Suprapubic skin (tissue), 4 donors: Measurements from ENCODE around the gene GNAZ. TPM values are rescaled to one million over a fixed set of nuclear protein-coding genes. Genes with fewer than 3 reads are reported as not detected.

Experiments
- DNase-seq, 2 donors: peaks; one replicate each; pipeline ENCODE4 v3.0.0-alpha.2; 2019; ENCODE audit warnings: low spot score in 2 of 2
- H3K27ac ChIP-seq: fragments of 200-600 bp; sonication (generic); one replicate; pipeline ENCODE4 v1.5.1; 2019
- H3K27me3 ChIP-seq: fragments of 200-600 bp; sonication (generic); one replicate; pipeline ENCODE4 v1.5.1; 2019
- H3K36me3 ChIP-seq: fragments of 200-600 bp; sonication (generic); one replicate; pipeline ENCODE4 v1.5.1; 2019
- H3K4me1 ChIP-seq: fragments of 200-600 bp; sonication (generic); one replicate; pipeline ENCODE4 v1.5.1; 2019
- H3K4me3 ChIP-seq: fragments of 200-600 bp; sonication (generic); one replicate; pipeline ENCODE4 v1.5.1; 2019; ENCODE audit warnings: mild to moderate bottlenecking
- H3K9me3 ChIP-seq: fragments of 200-600 bp; sonication (generic); one replicate; pipeline ENCODE4 v1.5.1; 2019
- EP300 ChIP-seq: sonication (generic); formaldehyde crosslinking; IDR thresholded peaks from one replicate; pipeline ENCODE4 v1.6.1; 2017; ENCODE audit warnings: antibody characterized with exemption
- POLR2A ChIP-seq, 2 donors: fragments of 450-650 bp; IDR thresholded peaks; one replicate each; pipeline ENCODE4 v1.6.1; 2017; ENCODE audit warnings: antibody characterized with exemption in 2 of 2, mild to moderate bottlenecking in 2 of 2, moderate library complexity in 2 of 2
- POLR2AphosphoS5 ChIP-seq, 3 donors: sonication (generic); formaldehyde crosslinking; IDR thresholded peaks; one replicate each; pipeline ENCODE4 v1.6.1; 2017; ENCODE audit warnings: antibody characterized with exemption in 3 of 3
- WGBS: methylation state at CpG from one replicate; pipeline ENCODE4 v1.1.5; 2018; 5-methylcytosine and 5-hydroxymethylcytosine counted together
- total RNA-seq, 4 donors: library from RNA; depleted of rRNA; stranded (reverse); fragments of >200 nt; gene quantifications; one replicate each; pipeline ENCODE4 v1.1.0, GENCODE V29; 2016
- TF ChIP-seq, protein P1 (sequence below), 2 donors: fragments of 200-600 bp in 1 of 2; fragments of 450-650 bp in 1 of 2; sonication (generic) in 1 of 2; IDR thresholded peaks; one replicate each; pipeline ENCODE4 v1.5.1; 2016 to 2019; ENCODE audit warnings: antibody characterized with exemption in 2 of 2, mild to moderate bottlenecking in 1 of 2, moderate library complexity in 1 of 2

Gene GNAZ
- total RNA-seq, 4 donors from 2014 or later, result 2.1 to 5.8 (median 3.0) TPM

DNA sequence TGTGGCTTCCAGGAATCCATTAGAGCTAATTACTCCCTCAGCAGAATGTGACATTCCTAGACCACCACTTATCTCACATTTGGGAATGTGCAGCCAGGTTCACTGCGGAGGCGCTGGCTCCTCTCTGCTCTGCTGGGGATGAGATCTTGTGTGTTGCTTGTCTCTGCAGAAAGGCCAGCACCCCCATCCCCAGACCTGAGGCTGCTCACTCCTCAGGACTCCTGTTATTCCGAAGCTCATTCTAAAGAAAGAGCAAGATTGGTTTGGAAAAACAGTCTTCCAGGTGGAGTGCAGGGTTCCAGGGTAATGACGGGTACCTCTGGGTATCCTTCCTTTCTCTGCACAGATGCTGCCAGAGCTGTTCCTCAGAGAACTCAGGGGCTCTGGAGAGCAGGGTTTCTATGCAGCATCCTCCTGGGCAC, 50.7 kb downstream of the GNAZ start:
- no peak for DNase-seq
- H3K27ac ChIP-seq, result no peak overlapping the region
- H3K27me3 ChIP-seq, result no peaks in the 10 kb centered on the region
- H3K4me1 ChIP-seq, result no peaks in the 10 kb centered on the region
- H3K4me3 ChIP-seq, result no peak overlapping the region
- no peaks in the 10 kb centered on the region for H3K36me3 ChIP-seq
- WGBS, result 88% methylated on average over 4 of the region's 4 CpGs
- H3K9me3 ChIP-seq, result no peaks in the 10 kb centered on the region
- TF ChIP-seq EP300, result no peak
- no peak for TF ChIP-seq POLR2A (IDR thresholded peaks at IDR 0.05)
- TF ChIP-seq POLR2AphosphoS5 (IDR thresholded peaks at IDR 0.05), result no peak
- TF ChIP-seq, protein P1, sequence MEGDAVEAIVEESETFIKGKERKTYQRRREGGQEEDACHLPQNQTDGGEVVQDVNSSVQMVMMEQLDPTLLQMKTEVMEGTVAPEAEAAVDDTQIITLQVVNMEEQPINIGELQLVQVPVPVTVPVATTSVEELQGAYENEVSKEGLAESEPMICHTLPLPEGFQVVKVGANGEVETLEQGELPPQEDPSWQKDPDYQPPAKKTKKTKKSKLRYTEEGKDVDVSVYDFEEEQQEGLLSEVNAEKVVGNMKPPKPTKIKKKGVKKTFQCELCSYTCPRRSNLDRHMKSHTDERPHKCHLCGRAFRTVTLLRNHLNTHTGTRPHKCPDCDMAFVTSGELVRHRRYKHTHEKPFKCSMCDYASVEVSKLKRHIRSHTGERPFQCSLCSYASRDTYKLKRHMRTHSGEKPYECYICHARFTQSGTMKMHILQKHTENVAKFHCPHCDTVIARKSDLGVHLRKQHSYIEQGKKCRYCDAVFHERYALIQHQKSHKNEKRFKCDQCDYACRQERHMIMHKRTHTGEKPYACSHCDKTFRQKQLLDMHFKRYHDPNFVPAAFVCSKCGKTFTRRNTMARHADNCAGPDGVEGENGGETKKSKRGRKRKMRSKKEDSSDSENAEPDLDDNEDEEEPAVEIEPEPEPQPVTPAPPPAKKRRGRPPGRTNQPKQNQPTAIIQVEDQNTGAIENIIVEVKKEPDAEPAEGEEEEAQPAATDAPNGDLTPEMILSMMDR (IDR thresholded peaks at IDR 0.05), result no peak

DNA sequence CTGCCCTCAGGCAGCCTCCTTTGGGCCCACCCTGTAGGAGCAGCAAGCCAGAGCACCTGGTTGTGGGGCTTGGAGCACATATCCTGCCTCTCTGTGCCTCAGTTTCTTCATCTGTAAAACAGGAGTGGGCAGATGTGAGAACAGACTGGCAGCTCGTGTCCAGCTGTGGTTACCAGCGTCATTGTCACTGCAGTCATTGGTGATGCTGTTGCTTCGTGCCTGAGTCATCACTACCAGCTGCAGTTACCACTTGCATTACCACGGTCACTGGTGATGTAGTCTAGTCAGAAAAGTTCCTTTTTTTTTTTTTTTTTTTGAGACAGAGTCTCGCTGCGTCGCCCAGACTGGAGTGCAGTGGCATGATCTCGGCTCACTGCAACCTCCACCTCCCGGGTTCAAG, 51.1 kb downstream of the GNAZ start:
- no peaks in the 10 kb centered on the region for H3K36me3 ChIP-seq
- H3K27ac ChIP-seq, result no peak overlapping the region
- WGBS, result 87% methylated on average over 9 of the region's 9 CpGs
- no peaks in the 10 kb centered on the region for H3K27me3 ChIP-seq
- no peaks in the 10 kb centered on the region for H3K4me1 ChIP-seq
- H3K9me3 ChIP-seq, result no peaks in the 10 kb centered on the region
- TF ChIP-seq POLR2A (IDR thresholded peaks at IDR 0.05), result no peak
- TF ChIP-seq, protein P1 (IDR thresholded peaks at IDR 0.05), result no peak
- TF ChIP-seq EP300, result no peak
- TF ChIP-seq POLR2AphosphoS5 (IDR thresholded peaks at IDR 0.05), result no peak
- H3K4me3 ChIP-seq, result no peak overlapping the region
- no peak for DNase-seq

DNA sequence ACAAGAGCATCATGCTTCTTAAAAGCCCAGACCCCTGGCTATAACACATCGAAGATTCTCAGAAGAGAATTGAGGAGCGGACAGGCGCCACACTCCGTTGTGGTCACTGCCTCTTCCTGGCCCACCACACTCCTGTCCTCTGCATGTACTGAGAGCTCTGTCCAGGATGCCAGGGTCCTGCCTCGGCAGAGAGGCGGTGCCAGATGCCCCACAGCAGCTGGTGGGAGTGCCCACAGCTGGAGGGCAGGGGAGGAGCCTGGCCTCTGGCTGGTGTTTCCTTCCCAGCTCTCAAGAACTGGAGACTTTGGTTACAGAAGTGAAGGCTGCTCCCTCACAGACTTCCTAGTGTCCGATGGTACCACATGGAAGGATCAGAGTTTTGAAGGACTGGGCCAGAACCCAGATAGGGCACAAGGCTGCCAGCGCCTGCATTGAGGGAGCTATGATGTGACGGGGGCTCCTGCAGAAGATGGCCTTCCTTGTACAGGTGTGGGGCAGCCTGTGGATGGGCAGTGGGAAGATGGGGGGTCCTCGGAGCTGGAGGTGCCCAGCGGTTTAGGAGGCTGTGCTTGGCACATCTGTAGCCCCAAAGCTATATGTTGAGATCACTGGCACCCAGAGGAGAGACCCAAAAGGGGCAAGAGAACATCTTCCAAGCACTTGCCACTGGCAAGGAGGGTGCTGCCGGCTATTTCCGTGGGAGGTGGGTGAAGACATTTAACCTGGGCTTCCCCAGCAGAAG, 52.1 kb downstream of the GNAZ start:
- no peaks in the 10 kb centered on the region for H3K9me3 ChIP-seq
- H3K36me3 ChIP-seq, result no peaks in the 10 kb centered on the region
- no peak overlapping the region for H3K4me3 ChIP-seq
- no peak for DNase-seq
- no peak overlapping the region for H3K27ac ChIP-seq
- no peaks in the 10 kb centered on the region for H3K27me3 ChIP-seq
- 74% methylated on average over 9 of the region's 13 CpGs for WGBS
- TF ChIP-seq POLR2A (IDR thresholded peaks at IDR 0.05) (no peak), POLR2AphosphoS5 (IDR thresholded peaks at IDR 0.05) (no peak), EP300 (no peak)
- TF ChIP-seq, protein P1 (IDR thresholded peaks at IDR 0.05), result no peak
- no peaks in the 10 kb centered on the region for H3K4me1 ChIP-seq

DNA sequence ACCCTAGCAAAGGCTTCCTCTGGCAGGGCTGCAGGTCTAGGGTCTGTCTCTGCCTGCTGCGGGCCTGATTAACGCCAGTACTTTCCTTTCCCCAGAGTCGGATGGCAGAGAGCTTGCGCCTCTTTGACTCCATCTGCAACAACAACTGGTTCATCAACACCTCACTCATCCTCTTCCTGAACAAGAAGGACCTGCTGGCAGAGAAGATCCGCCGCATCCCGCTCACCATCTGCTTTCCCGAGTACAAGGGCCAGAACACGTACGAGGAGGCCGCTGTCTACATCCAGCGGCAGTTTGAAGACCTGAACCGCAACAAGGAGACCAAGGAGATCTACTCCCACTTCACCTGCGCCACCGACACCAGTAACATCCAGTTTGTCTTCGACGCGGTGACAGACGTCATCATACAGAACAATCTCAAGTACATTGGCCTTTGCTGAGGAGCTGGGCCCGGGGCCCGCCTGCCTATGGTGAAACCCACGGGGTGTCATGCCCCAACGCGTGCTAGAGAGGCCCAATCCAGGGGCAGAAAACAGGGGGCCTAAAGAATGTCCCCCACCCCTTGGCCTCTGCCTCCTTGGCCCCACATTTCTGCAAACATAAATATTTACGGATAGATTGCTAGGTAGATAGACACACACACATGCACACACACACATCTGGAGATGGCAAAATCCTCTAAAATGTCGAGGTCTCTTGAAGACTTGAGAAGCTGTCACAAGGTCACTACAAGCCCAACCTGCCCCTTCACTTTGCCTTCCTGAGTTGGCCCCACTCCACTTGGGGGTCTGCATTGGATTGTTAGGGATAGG, 52.9 kb downstream of the GNAZ start:
- WGBS, result 97% methylated on average over 21 of the region's 26 CpGs
- TF ChIP-seq, protein P1 (IDR thresholded peaks at IDR 0.05), result no peak
- TF ChIP-seq POLR2AphosphoS5 (IDR thresholded peaks at IDR 0.05) (no peak), POLR2A (IDR thresholded peaks at IDR 0.05) (no peak), EP300 (no peak)
- H3K9me3 ChIP-seq, result no peaks in the 10 kb centered on the region
- H3K36me3 ChIP-seq, result no peaks in the 10 kb centered on the region
- H3K27ac ChIP-seq, result no peak overlapping the region
- DNase-seq, result no peak
- H3K4me1 ChIP-seq, result peaks cover under 1% of the 10 kb centered on the region
- no peaks in the 10 kb centered on the region for H3K27me3 ChIP-seq
- H3K4me3 ChIP-seq, result no peak overlapping the region

DNA sequence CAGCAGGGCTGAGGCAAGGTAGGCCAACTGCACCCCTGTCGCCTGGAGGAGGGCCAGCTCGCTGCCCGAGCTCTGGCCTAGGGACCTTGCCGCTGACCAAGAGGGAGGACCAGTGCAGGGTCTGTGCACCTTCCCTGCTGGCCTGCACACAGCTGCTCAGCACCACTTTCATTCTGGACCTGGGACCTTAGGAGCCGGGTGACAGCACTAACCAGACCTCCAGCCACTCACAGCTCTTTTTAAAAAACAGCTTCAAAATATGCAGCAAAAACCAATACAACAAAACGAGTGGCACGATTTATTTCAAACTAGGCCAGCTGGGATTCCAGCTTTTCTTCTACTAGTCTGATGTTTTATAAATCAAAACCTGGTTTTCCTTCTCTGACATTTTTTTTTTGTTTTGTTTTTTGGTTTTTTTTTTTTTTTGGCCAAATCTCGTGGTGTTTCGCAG, 53.5 kb downstream of the GNAZ start:
- 83% methylated on average over 5 of the region's 9 CpGs for WGBS

More for the DNA sequence above, 53.5 kb downstream of the GNAZ start:
- Histone ChIP-seq H3K36me3 (no peaks in the 10 kb centered on the region), H3K27me3 (no peaks in the 10 kb centered on the region), H3K4me1 (peaks cover 2% of the 10 kb centered on the region), H3K27ac (no peak overlapping the region), H3K9me3 (no peaks in the 10 kb centered on the region), H3K4me3 (no peak overlapping the region)
- DNase-seq, result no peak
- TF ChIP-seq EP300 (no peak), POLR2AphosphoS5 (IDR thresholded peaks at IDR 0.05) (no peak), POLR2A (IDR thresholded peaks at IDR 0.05) (no peak)
- TF ChIP-seq, protein P1 (IDR thresholded peaks at IDR 0.05), result no peak
